GM12891 (cell line): ENCODE data around the gene GDPD5.

ENCODE experiments used
- POLR2A ChIP-seq: IDR thresholded peaks from 2 replicates; pipeline ENCODE4 v1.6.1; 2011; ENCODE audit warnings: low read depth, low read length, control low read depth
- POU2F2 ChIP-seq: IDR thresholded peaks from 2 replicates; pipeline ENCODE4 v1.6.1; 2011; ENCODE audit warnings: low read depth, mild to moderate bottlenecking, control low read depth, low read length, moderate library complexity

GRCh38 chr11:75547617-75548058 lies 21.9 kb upstream of the GDPD5 start:
- no peak for TF ChIP-seq POLR2A
- no peak for TF ChIP-seq POU2F2
